Activated gamma-delta T cell treated with anti-CD3 and anti-CD28 coated beads, Interleukin-2, amount 50 U/mL, for 16 hours (primary cell): Measurements from ENCODE around the gene SYT15.

ENCODE experiments used
- DNase-seq: peaks from one replicate; pipeline ENCODE4 v3.0.0-alpha.2; 2020; ENCODE audit warnings: low read depth

Gene SYT15

GRCh38 chr10:46544989-46545791 lies 33.7 kb upstream of the SYT15 start:
- no peak for DNase-seq

GRCh38 chr10:46545861-46546590 lies 32.9 kb upstream of the SYT15 start:
- no peak for DNase-seq

GRCh38 chr10:46546591-46547540 lies 32.1 kb upstream of the SYT15 start:
- no peak for DNase-seq

- no peak for DNase-seq
Measured at GRCh38 chr10:46547541-46548497, 31.1 kb upstream of the SYT15 start.

GRCh38 chr10:46548498-46549090 lies 30.3 kb upstream of the SYT15 start:
- no peak for DNase-seq

- DNase-seq: no peak
Measured at GRCh38 chr10:46549171-46550075, 29.5 kb upstream of the SYT15 start.

GRCh38 chr10:46550076-46550790 lies 28.7 kb upstream of the SYT15 start:
- no peak for DNase-seq

- DNase-seq: no peak
Measured at GRCh38 chr10:46550795-46551700, 27.9 kb upstream of the SYT15 start.

- DNase-seq: no peak
Measured at GRCh38 chr10:46551701-46552525, 27.0 kb upstream of the SYT15 start.

GRCh38 chr10:46552526-46553237 lies 26.2 kb upstream of the SYT15 start:
- DNase-seq: no peak

GRCh38 chr10:46553238-46554049 lies 25.5 kb upstream of the SYT15 start:
- DNase-seq: no peak

GRCh38 chr10:46554166-46554781 lies 24.7 kb upstream of the SYT15 start:
- DNase-seq: no peak

GRCh38 chr10:46555366-46555712 lies 23.6 kb upstream of the SYT15 start:
- DNase-seq: no peak

- DNase-seq: no peak
Measured at GRCh38 chr10:46555713-46556514, 23.0 kb upstream of the SYT15 start.
